Gastrocnemius medialis (tissue), 4 donors: ENCODE results near the gene CEP126. TPM values are rescaled to one million over a fixed set of nuclear protein-coding genes. Genes with fewer than 3 reads are reported as not detected.

Experiments used
- ATAC-seq, 2 donors: fragments of 150-250 bp; one replicate each; pipeline ENCODE4 v1.9.1; 2016
- DNase-seq, 2 donors: peaks; one replicate each; pipeline ENCODE4 v3.0.0-alpha.2; 2019
- H3K27ac ChIP-seq, 4 donors: fragments of 200-600 bp; sonication (generic); 1 replicate in 1 of 4; 2 replicates in 3 of 4; pipeline ENCODE4 v1.5.1; 2016 to 2018; ENCODE audit warnings: mild to moderate bottlenecking in 2 of 4, moderate library complexity in 1 of 4
- H3K27me3 ChIP-seq, 3 donors: fragments of 200-600 bp; sonication (generic) in 2 of 3; 1 replicate in 1 of 3; 2 replicates in 2 of 3; pipeline versions ENCODE4 v1.5.1 to v1.6.0; 2016 to 2019; ENCODE audit warnings: mild to moderate bottlenecking in 1 of 3, moderate library complexity in 1 of 3
- H3K36me3 ChIP-seq, 2 donors: fragments of 200-600 bp; sonication (generic) in 1 of 2; one replicate each; pipeline ENCODE4 v1.5.1; 2017 to 2018
- H3K4me1 ChIP-seq, 2 donors: fragments of 200-600 bp; sonication (generic) in 1 of 2; one replicate each; pipeline ENCODE4 v1.5.1; 2016 to 2017; ENCODE audit warnings: mild to moderate bottlenecking in 2 of 2
- H3K4me3 ChIP-seq, 4 donors: fragments of 200-600 bp; sonication (generic) in 3 of 4; 1 replicate in 1 of 4; 2 replicates in 3 of 4; pipeline ENCODE4 v1.5.1; 2016 to 2019; ENCODE audit warnings: mild to moderate bottlenecking in 2 of 4
- H3K9me3 ChIP-seq, 3 donors: fragments of 200-600 bp; sonication (generic) in 2 of 3; 1 replicate in 1 of 3; 2 replicates in 2 of 3; pipeline ENCODE4 v1.5.1; 2016 to 2019
- CTCF ChIP-seq, 5 experiments: fragments of 450-650 bp in 3 of 5; fragments of 200-600 bp in 2 of 5; sonication (generic) in 2 of 5; IDR thresholded peaks in 4 of 5; conservative IDR thresholded peaks in 1 of 5; 1 replicate in 4 of 5; 2 replicates in 1 of 5; pipeline ENCODE4 v1.5.1; 2016 to 2019; ENCODE audit warnings: antibody characterized with exemption in 5 of 5, mild to moderate bottlenecking in 3 of 5, moderate library complexity in 3 of 5
- POLR2A ChIP-seq, 2 donors: fragments of 450-650 bp; IDR thresholded peaks; one replicate each; pipeline ENCODE4 v1.6.1; 2017; ENCODE audit warnings: antibody characterized with exemption in 2 of 2, mild to moderate bottlenecking in 2 of 2, moderate library complexity in 2 of 2
- in situ Hi-C, 4 donors: fragments of 200-750 bp; cut with MboI; loops; one replicate each; pipeline versions ENCODE4 v1.15.0 to v1.8.0; 2017; ENCODE audit warnings: low sequenced_read_pairs in 4 of 4
- intact Hi-C: fragments of 100-400 bp; cut with DNase I; formaldehyde crosslinking; loops from one replicate; pipeline ENCODE4 v1.15.1; 2023; ENCODE audit warnings: low total_unique reads
- total RNA-seq, 4 donors: library from RNA; depleted of rRNA; stranded (reverse); fragments of >200 nt; gene quantifications; one replicate each; pipeline versions ENCODE4 v1.1.0 to v1.2.3, GENCODE V29; 2016

CEP126 gene
- total RNA-seq, 4 donors from 2014 or later, result 0.42 to 0.63 (median 0.55) TPM

DNA sequence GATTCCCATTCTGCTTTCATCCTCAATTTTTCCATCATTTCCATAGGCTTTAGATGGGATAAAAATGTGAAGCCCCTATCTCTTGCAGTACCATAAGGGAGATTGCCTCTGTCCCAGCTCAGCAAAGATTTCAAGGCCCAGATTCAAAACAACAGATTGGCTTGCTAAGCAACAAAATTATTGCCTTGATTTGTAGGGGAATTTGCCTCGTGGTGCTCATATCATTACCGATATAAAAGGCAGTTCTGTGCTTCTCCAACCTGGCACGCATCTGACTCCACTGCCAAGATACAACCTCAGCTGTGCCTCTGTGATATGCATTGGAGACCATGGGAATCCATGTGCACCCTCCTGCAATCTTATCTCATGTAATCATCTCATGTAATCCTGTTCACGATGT is 25.0 kb upstream of the CEP126 start:
- no peaks in the 10 kb centered on the region for H3K9me3 ChIP-seq
- no peak for TF ChIP-seq POLR2A (IDR thresholded peaks at IDR 0.05)
- no peak for TF ChIP-seq CTCF (IDR thresholded peaks at IDR 0.05 in 4 of 5, conservative IDR thresholded peaks at IDR 0.05 in 1 of 5)
- no peaks in the 10 kb centered on the region for H3K36me3 ChIP-seq
- ATAC-seq (no peak), DNase-seq (no peak)
- in situ Hi-C loops, result no loop called here
- H3K27me3 ChIP-seq, result no peaks in the 10 kb centered on the region
- H3K4me3 ChIP-seq, result no peak overlapping the region
- intact Hi-C loops, result no loop called here
- no peak overlapping the region for H3K27ac ChIP-seq
- no peaks in the 10 kb centered on the region for H3K4me1 ChIP-seq

DNA sequence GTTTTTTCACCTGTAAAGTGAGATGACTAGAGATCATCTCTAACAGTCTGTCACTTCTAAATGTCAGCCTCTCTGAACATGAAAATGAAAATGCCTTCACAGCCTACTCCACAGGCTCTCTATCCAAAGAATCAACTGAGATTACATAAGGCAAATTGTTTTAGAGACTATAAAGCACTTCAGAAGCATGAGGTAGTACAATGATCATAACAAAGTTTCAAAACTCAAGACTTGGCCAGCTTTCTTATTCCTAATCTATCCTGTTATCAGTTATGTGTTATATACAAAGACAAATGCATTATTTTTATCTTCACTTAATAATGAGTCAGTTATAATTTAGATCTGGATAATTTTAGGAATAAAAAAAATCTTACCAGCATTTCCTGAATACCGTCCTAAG is 20.3 kb upstream of the CEP126 start:
- no peak for TF ChIP-seq CTCF (IDR thresholded peaks at IDR 0.05 in 4 of 5, conservative IDR thresholded peaks at IDR 0.05 in 1 of 5)
- TF ChIP-seq POLR2A (IDR thresholded peaks at IDR 0.05), result no peak
- H3K27me3 ChIP-seq, result no peaks in the 10 kb centered on the region
- H3K4me1 ChIP-seq, result no peaks in the 10 kb centered on the region
- no peaks in the 10 kb centered on the region for H3K36me3 ChIP-seq
- in situ Hi-C loops, result no loop called here
- H3K9me3 ChIP-seq, result no peaks in the 10 kb centered on the region
- no peak overlapping the region for H3K27ac ChIP-seq
- DNase-seq (no peak), ATAC-seq (no peak)
- intact Hi-C loops, result no loop called here
- no peak overlapping the region for H3K4me3 ChIP-seq

GRCh38 chr11:101907815-101908214 is 7.0 kb upstream of the CEP126 start:
- in situ Hi-C loops, result no loop called here
- Histone ChIP-seq H3K9me3 (no peaks in the 10 kb centered on the region), H3K27ac (no peak overlapping the region), H3K27me3 (no peaks in the 10 kb centered on the region), H3K4me1 (no peaks in the 10 kb centered on the region), H3K4me3 (no peak overlapping the region), H3K36me3 (no peaks in the 10 kb centered on the region)
- ATAC-seq, result no peak
- intact Hi-C loops, result no loop called here
- no peak for TF ChIP-seq CTCF (IDR thresholded peaks at IDR 0.05 in 4 of 5, conservative IDR thresholded peaks at IDR 0.05 in 1 of 5)
- TF ChIP-seq POLR2A (IDR thresholded peaks at IDR 0.05), result no peak
- DNase-seq, result no peak

- TF ChIP-seq CTCF (IDR thresholded peaks at IDR 0.05 in 4 of 5, conservative IDR thresholded peaks at IDR 0.05 in 1 of 5) (no peak), POLR2A (IDR thresholded peaks at IDR 0.05) (no peak)
- in situ Hi-C loops (no loop called here), intact Hi-C loops (no loop called here)
- no peak overlapping the region for H3K4me3 ChIP-seq
- ATAC-seq (no peak), DNase-seq (no peak)
- H3K9me3 ChIP-seq, result no peaks in the 10 kb centered on the region
- no peaks in the 10 kb centered on the region for H3K36me3 ChIP-seq
- no peaks in the 10 kb centered on the region for H3K27me3 ChIP-seq
- H3K27ac ChIP-seq, result no peak overlapping the region
- H3K4me1 ChIP-seq, result peaks cover 0 to 5% of the 10 kb centered on the region in 2 donors
These were observed 5.7 kb upstream of the CEP126 start for GRCh38 chr11:101909087-101909486.

DNA sequence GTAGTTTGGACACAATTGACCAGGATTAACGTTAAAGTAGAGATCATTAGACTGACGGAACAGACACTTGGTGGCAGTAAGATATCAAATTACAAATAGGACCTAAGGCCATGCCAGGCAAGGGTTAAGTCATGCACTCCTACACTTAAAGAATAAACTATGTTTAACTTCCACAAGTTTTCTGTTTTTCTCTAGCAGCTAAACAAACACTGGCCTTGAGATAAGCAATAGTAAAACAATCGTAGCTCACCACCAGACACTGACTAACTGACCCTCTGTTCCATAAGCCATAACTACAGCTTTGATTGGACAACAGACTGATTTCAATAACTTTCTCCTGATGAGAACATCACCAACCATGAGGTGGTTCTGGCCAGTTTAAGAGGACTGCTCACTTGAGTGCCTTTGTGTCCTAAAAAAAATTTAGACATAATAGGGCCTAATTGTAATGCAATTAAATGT is 2.0 kb upstream of the CEP126 start:
- peaks cover 0 to 10% of the 10 kb centered on the region in 2 donors for H3K4me1 ChIP-seq

More for the DNA sequence above, 2.0 kb upstream of the CEP126 start:
- no peaks in the 10 kb centered on the region for H3K36me3 ChIP-seq
- DNase-seq, result no peak
- H3K27me3 ChIP-seq, result no peaks in the 10 kb centered on the region
- H3K27ac ChIP-seq, result no peak overlapping the region
- in situ Hi-C loops (no loop called here), intact Hi-C loops (loop anchor here (5.0 to 10.0 kb wide), 2 partner anchors 202 to 354 kb away; partner anchors contain the start of gene YAP1)
- no peak overlapping the region for H3K4me3 ChIP-seq
- no peak for TF ChIP-seq POLR2A (IDR thresholded peaks at IDR 0.05)
- TF ChIP-seq CTCF (IDR thresholded peaks at IDR 0.05 in 4 of 5, conservative IDR thresholded peaks at IDR 0.05 in 1 of 5), result no peak
- no peaks in the 10 kb centered on the region for H3K9me3 ChIP-seq
- no peak for ATAC-seq
